Lower leg skin (tissue), 4 donors: ENCODE data around the gene UBE2J1. TPM values are rescaled to one million over a fixed set of nuclear protein-coding genes. Genes with fewer than 3 reads are reported as not detected.
A peak's percentile ranks its signal among the peaks of the same experiment; 100 is the strongest.
"Not testable (repeated sequence)": the region's sequence is repeated elsewhere in the genome, so short reads cannot be mapped to it uniquely, and the experiment has no call there.

ENCODE experiments used
- DNase-seq, 2 donors: peaks; one replicate each; pipeline ENCODE4 v3.0.0-alpha.2; 2019; ENCODE audit warnings: low spot score in 2 of 2
- H3K4me3 ChIP-seq: fragments of 200-600 bp; sonication (generic); 2 replicates; pipeline ENCODE4 v1.5.1; 2017; ENCODE audit warnings: mild to moderate bottlenecking, low read depth; ENCODE audit not compliant: poor library complexity, severe bottlenecking
- CTCF ChIP-seq, 3 donors: fragments of 450-650 bp; IDR thresholded peaks; one replicate each; pipeline ENCODE4 v1.5.1; 2016; ENCODE audit warnings: antibody characterized with exemption in 3 of 3, mild to moderate bottlenecking in 3 of 3, moderate library complexity in 2 of 3
- POLR2A ChIP-seq, 2 donors: fragments of 450-650 bp; IDR thresholded peaks; one replicate each; pipeline ENCODE4 v1.6.1; 2016 to 2017; ENCODE audit warnings: antibody characterized with exemption in 2 of 2, mild to moderate bottlenecking in 1 of 2, moderate library complexity in 1 of 2
- WGBS, 2 donors: methylation state at CpG; one replicate each; pipeline ENCODE4 v1.1.5; 2018; 5-methylcytosine and 5-hydroxymethylcytosine counted together
- intact Hi-C: fragments of 100-400 bp; cut with DNase I; formaldehyde crosslinking; loops from one replicate; pipeline ENCODE4 v1.15.0; 2023; ENCODE audit warnings: low total_unique reads
- total RNA-seq, 4 donors: library from RNA; depleted of rRNA; stranded (reverse); fragments of >200 nt; gene quantifications; one replicate each; pipeline ENCODE4 v1.1.0, GENCODE V29; 2016

The UBE2J1 gene
- total RNA-seq, 4 donors from 2014 or later = 15.9 to 26.7 (median 22.6) TPM

- intact Hi-C loops = no loop called here
These were observed 53.6 kb downstream of the UBE2J1 start for GRCh38 chr6:89298680-89299465.

GRCh38 chr6:89297695-89298351 is 54.7 kb downstream of the UBE2J1 start:
- TF ChIP-seq CTCF (IDR thresholded peaks at IDR 0.05) (no peak), POLR2A (IDR thresholded peaks at IDR 0.05) (no peak)
- intact Hi-C loops = no loop called here
- DNase-seq = peak in 1 of 2 donors; percentile 39
- no peak overlapping the region for H3K4me3 ChIP-seq
- WGBS, 2 donors = 31 to 44% methylated on average over 12 of the region's 12 CpGs

More at GRCh38 chr6:89298680-89299465, 53.6 kb downstream of the UBE2J1 start:
- DNase-seq = peak in 1 of 2 donors; percentile 64
- 59 to 81% methylated on average over 4 of the region's 4 CpGs for WGBS, 2 donors
- no peak overlapping the region for H3K4me3 ChIP-seq
- TF ChIP-seq POLR2A (IDR thresholded peaks at IDR 0.05) = no peak
- TF ChIP-seq CTCF (IDR thresholded peaks at IDR 0.05) = no peak

GRCh38 chr6:89295981-89296380 is 56.5 kb downstream of the UBE2J1 start:
- no peak overlapping the region for H3K4me3 ChIP-seq
- DNase-seq = peak in 1 of 2 donors; percentile 43
- 94 to 100% methylated on average over 2 of the region's 2 CpGs for WGBS, 2 donors
- TF ChIP-seq CTCF (IDR thresholded peaks at IDR 0.05) (no peak), POLR2A (IDR thresholded peaks at IDR 0.05) (no peak)
- intact Hi-C loops = no loop called here

- DNase-seq, H3K4me3 ChIP-seq, intact Hi-C loops: not testable (repeated sequence)
- 78 to 84% methylated on average over 1 of the region's 1 CpG for WGBS, 2 donors
These were observed 57.4 kb downstream of the UBE2J1 start for GRCh38 chr6:89295116-89295515.

- DNase-seq = peak in 1 of 2 donors; percentile 53
- intact Hi-C loops = no loop called here
- H3K4me3 ChIP-seq = no peak overlapping the region
- TF ChIP-seq POLR2A (IDR thresholded peaks at IDR 0.05) (no peak), CTCF (IDR thresholded peaks at IDR 0.05) (no peak)
- WGBS, 2 donors = 84 to 86% methylated on average over 11 of the region's 11 CpGs
These were observed 61.2 kb downstream of the UBE2J1 start for GRCh38 chr6:89291256-89291819.
